GM18517 (cell line): ENCODE data around the gene PDE9A.

Source experiments
- ATAC-seq: cut with Tn5 transposase; IDR thresholded peaks from one replicate; pipeline ENCODE4 v1.9.1; 2021; ENCODE audit warnings: mild to moderate bottlenecking, moderate library complexity; ENCODE audit not compliant: unreplicated experiment

PDE9A gene

DNA sequence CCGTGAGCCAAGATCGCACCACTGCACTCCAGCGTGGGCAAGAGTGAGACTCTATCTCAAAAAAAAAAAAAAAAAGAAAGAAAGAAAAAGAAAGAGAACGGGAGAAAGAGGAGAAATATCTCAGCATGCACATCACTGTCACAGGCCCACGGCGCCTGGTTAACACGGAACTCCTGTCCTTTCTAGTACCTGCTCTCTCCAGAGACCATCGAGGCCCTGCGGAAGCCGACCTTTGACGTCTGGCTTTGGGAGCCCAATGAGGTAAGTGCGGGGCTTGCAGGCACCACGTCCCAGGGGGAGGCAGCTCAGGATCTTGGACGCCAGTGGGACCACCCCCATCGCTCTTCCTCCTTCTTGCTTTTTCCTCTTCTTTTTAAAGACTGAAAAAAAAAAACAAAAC is 100.4 kb downstream of the PDE9A start:
- no peak for ATAC-seq

DNA sequence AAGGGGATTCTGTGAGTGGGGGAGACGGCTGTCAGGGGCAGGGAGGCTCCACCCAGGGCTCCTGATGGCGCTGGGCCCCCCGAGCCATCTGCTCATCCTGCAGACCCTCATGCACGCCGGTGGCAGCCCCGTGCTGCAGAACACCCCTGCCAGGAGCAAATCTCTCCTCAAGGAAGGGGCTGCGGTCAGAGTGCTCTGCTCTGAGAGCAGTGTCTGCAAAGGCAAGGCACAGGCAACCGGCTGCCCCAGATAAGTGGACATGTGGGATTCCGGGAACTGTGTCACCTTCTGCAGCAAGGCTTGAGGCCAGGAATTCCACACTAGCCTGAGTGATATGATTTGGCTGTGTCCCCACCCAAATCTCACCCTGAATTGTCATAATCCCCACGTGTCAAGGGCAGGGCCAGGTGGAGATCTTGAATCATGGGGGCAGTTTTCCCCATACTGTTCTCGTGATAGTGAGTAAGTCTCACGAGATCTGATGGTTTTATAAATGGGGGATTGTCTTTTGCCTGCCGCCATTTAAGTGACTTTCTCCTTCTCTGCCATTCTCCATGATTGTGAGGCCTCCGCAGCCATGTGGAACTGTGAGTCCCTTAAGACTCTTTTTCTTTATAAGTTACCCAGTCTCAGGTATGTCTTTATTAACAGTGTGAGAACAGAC is 101.0 kb downstream of the PDE9A start:
- ATAC-seq = no peak

DNA sequence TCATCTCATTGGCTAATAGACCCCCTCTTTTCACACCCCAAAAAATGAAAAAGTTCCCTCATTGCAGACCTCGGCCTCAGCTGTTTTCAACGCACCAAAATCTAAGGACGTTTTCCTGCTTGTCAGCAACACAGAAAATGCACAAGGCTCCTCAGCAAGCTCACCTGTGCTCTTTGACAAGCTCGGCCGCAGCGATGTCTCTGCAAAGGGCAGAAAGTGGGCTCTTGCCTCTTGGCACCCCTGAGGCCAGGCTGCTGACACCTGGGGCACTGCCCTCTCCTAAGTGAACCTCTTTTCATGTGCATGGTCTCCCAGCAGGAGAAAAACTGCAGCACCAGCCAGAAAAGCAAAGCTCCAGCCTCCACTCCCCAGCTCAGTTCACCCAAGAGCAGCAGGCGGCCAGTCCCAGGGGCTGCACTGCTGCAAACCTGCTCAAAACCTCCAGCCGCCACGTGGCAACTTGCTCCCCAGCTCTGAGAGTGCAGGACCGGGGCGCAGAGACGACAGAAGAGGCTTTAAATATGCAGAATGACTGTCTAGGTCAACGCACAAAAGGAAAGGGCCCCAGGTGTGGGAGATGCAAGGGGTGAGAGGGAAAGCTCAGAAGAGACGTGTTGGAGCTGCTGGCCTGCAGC is 101.7 kb downstream of the PDE9A start:
- ATAC-seq = no peak

DNA sequence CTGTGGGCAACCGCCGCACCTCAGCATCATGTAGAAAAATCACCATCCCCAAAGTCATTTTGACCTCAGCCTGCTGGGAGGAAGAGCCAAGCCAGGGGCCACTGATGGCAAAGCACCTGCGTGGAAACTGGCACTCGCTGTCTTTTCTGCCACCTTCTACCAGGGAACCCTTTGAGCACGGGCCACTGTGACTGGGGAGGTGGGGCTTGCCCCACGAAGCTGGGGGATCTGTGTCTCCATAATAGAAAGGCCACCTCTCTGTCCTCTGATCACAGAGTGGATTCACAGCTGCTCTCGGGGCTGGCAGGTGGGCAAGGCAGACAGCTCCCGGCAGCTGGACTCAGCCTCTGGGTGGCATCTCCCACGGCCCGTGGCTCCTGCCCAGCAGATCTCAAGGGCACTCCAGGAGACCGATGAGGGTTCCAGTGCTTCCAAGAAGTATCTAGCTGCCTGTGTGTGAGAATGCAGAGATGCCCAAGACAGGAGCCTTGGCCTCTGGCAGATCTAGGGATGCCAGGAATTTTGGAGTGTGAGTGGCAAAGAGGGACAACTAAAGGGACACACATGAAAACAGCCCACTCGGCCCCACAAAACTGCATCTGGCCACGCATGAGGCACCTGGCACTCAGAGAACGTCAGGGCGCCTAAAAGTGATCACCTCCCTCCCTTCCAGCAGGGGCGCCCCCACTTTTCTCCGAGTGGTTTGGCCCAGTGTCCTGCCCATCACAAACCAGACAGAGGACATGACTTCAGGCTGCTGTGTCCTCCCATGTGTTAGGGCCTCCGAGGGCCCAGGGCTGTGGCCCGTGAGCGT is 102.6 kb downstream of the PDE9A start:
- no peak for ATAC-seq

DNA sequence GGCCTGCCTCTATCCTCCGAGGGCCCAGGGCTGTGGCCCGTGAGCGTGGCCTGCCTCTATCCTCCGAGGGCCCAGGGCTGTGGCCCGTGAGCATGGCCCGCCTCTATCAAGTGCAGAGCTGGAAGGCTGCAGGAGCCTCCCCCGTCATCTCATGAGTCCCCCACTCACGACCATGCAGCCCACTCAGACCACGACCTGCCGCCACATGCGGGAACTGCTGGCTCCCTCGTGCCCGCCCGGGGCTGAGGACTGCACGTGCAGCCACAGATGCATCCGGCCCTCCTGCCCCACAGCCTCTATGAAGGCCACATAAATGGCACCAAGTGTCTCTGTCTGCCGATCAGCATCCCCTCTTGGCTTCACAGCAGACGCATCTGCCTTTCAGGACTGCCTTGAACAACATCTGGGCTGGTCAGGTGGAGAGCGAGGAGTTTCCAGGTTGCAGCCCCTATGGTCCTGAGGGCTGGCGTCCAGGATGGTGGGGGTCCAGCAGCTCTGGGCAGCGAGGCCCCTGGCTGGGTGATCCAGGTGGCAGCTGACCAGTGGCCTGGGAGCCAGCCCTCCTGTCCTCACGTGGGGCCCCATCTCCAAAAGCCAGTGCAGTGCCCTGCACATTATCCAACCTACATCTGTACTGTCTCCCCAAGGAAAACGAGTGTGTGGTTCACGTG is 103.3 kb downstream of the PDE9A start:
- no peak for ATAC-seq

DNA sequence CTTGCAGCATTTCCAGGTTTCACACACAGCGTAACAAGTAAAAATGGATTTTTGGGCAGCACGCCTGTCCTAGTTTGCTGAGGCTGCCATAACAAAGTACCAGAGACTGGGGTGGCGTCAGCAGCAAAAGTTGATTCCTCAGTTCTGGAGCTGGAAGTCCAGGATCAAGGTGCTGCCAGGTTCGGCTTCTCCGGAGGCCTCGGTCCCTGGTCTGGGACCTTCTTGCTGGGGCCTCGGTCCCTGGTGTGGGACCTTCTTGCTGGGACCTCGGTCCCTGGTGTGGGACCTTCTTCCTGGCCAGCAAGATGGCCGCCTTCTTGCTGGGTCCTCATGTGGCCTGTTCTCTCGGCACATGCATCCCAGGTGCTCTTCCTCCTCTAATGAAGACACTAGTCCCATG is 104.0 kb downstream of the PDE9A start:
- no peak for ATAC-seq

DNA sequence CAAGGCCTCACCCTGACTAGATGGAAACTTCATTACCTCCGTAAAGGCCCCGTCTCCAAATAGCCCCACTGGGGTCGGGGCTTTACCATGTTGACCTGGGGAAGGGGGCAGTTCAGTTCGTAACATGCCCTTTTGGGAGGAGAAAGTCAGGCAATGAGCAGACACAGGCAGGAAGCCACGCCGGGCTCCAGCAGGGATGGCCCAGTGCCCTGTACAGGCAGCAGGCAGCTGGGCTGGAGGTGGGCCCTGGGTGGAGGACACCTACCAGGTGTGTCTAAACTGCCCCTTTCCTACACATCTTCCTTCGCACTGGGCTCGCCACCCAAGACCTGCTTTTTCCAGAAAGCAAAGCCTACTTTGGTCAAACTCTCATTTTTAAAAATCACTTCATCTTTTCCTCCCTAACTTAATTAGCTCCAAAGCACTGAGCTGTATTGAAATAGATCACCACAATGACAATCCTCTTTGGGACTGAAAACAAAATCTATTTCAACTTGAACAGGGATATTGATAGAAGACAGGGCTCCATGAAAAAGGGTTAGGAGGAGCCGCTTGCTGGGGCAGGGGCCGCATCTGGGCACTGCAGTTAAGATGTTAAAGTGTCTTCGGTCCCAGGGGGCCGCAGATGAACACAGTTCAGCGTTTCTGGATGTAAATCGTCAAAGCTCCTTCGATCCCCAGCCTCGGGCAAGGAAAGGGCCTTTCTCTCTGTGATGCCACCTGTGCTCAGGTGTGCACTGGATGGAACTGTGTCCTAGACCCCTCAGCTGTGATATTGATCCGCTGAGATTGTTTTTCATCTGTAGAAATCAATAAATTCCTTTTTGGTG is 104.6 kb downstream of the PDE9A start:
- ATAC-seq = no peak

DNA sequence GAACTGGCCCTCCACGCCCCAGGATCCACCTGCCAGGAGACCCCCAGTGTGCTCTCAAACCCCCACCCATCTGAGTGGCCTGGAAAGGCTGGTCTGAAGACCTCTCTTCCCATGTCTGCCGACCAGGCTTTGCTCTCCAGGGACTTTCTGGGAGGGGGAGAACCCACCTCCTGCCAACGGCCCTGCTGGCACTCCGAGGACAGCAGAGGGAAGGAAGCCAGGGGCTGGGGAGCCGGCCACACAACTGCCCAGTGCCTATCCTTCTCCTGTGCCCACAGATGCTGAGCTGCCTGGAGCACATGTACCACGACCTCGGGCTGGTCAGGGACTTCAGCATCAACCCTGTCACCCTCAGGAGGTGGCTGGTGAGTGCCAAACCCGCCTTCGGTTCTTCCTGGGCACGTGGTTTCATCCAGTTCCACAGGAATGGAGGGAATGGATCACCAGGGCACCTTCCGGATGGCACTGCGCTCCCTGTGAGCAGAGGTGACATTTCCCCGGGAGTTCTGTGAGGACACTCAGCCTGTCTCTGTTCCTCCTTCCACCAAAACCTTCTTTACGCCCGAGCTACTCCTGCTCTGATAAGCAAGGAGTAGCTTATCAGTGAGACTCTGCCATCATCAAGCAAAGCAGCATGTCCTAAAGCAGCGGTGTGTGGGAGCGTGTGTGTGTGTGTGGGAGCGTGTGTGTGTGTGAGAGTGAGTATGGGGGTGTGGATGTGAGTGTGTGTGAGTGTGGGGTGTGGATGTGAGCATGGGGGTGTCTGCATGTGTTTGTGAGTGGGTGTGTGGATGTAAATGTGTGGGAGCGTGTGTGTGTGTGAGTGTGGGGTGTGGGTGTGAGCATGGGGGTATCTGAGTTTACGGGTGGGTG is 105.5 kb downstream of the PDE9A start:
- no peak for ATAC-seq

DNA sequence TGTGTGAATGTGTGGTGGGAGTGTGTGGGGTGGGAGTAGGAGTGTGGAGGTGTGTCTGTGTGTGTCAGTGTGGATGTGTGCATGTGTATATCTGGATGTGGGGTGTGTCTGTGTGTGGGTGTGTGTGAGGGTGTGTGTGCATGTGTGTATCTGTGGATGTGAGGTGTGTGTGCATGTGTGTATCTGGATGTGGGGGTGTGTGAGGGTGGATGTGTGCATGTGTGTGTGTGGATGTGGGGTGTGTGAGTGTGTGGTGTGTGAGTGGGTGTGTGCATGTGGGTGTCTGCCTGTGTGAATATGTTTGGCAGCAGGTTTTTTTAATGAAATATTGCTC is 106.1 kb downstream of the PDE9A start:
- no peak for ATAC-seq

DNA sequence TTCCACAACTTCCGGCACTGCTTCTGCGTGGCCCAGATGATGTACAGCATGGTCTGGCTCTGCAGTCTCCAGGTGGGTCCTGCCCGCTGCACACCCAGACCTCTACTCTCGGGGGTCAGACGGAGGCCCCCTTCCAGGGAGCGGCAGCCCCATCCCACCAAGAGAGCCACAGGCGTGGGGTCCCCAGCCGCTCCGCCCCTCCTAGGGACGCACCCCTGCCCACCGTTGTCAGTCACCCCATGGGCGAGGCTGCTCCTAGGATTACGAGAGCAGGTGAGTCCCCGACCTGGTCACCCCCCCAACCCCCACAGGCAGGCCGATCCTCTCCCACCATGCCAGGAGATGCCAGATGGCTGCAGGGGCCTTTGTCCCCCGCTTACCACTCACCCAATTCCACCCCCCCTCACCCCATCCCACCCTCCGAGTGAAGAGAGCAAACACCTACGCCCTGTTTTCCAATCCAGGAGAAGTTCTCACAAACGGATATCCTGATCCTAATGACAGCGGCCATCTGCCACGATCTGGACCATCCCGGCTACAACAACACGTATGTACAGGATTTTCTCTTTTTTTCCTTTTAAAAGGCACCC is 107.0 kb downstream of the PDE9A start:
- ATAC-seq = no peak

DNA sequence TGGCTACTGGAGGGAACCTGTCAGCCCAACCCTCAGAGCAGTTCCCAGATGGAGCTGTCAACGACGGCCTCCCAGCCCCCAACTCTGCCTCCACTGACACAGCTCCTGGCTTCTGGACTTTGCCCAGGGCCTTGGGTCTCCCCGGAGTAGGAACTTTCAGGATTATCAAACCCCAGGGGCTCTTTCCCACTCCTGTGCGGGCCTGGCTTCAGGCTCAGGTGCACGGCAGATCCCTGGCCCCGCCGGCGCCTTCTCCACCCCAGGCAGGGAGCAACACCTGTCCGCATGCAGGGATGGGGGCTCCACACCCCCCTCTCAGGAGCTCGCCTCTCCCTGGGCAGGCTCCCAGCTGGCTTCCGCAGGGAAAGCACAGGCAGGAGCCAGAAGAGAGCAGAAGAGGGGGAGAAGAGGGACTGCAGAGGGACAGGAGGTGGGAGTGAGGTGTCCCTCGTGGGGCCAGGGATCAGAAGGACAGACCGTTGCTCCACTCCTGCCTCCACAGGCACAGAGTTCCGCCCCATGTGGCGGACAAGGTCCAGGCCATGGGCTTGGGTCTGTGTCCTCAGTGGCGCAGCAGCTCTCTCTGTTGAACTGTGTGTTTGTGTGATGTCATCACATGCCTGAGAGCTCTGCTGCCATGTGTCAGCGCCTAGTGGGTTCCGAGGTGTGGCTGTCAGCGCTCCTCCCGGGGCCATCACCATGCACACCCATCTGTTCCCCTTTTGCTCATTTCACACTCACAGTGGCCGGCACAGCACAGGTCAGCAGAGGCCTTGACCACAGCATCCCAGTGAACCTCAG is 107.7 kb downstream of the PDE9A start:
- no peak for ATAC-seq

DNA sequence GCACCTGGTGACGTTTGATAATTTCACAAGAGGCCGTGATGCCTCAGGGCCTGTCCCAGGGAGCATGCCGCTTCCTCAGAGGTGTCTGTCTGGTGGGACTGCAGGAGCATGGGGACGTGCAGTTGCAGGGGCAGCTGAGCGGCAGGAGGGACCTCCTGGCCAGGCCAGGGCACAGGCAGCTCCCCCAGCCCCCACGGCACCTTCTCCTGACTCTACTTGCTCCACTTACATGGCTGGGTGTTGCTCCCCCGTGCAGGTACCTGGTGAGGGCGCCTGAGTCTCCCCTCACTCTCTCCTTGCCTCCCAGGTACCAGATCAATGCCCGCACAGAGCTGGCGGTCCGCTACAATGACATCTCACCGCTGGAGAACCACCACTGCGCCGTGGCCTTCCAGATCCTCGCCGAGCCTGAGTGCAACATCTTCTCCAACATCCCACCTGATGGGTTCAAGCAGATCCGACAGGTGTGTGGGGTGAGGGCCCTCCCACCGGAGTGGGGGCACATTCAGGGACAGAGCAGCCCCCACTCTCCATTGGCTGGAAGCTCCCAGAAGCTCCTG is 108.4 kb downstream of the PDE9A start:
- no peak for ATAC-seq

DNA sequence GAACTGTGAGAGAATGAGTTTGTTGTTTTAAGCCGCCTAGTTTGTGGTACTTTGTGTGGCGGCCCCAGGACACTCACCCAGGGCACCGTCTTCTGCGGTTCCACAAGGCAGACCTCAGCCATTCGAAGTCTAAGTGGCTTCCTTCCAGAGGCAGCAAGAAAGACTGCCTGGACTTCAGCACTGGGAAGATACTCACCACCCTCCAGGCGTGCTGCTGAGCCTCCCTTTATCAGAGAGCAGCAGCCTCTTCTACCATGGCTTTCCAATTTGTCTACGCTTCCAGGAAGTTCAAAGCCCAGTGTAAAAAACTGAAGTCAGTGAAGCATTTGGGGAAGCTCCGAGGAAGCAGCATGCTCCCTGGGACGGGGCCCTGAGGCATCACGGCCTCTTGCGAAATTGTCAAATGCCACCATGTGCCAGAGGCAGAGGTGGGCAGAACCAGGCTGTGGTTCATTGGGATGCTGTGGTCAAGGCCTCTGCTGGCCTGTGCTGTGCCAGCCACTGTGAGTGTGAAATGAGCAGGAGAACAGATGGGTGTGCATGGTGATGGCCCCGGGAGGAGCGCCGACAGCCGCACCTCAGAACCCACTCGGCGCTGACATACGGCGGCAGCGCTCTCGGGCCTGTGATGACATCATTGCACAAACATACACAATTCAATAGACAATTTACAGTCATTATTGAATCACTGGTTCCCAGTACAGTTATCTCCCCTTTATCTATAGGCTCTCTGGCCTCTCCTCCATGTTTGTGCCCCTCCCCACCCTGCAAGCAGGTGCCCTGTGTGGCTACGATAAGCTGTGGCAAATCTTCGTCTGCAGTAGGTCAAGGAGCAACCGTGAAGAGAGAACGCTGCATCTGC is 110.4 kb downstream of the PDE9A start:
- no peak for ATAC-seq

DNA sequence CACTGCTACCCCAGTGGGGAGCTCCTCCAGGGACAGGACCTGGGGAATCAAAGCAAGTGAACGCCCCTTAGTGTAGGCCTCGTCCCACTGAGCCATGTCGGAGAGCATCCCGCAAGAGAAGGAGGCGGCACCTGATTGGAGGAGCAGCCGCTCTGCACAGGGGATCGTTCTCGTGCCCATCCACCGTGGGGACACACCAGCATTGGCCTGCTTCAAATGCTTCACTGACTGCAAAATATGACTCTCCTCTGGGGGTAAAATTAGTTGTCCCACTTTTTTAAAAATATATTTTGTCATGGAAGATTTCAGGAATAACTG is 111.0 kb downstream of the PDE9A start:
- ATAC-seq = no peak

DNA sequence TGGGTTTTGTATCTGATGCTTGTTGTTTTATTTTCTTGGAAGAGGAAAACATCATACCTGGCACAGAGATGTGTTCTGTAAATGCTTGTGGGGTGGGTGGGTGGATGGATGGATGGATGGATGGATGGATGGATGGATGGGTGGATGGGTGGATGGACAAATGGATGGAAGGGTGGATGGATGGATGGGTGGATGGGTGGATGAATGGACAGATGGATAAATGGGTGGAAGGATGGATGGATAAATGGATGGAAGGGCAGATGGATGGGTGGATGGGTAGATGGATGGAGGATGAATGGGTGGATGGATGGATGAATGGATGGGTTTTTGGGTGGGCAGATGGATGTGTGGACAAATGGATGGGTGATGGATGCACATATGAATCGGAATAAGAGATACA is 111.5 kb downstream of the PDE9A start:
- no peak for ATAC-seq

DNA sequence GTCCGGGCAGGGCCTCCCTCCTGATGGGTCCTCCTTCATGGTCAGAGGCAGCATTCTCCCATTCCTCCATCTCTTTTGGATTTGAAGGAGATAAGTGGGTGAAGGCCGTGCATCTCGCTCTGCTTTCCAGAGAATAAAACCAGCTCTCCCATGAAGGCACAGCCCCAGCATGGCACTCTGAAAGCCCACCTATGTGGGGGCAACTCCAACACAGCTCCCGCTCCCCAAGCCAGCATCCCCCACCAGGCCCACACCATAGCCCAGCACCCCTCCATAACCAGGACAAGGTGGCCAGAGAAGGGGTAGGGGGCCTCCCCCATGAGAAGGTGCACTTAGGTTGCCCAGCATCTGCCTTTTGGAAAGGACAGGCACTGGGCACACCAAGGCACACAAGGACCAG is 112.2 kb downstream of the PDE9A start:
- ATAC-seq = no peak

DNA sequence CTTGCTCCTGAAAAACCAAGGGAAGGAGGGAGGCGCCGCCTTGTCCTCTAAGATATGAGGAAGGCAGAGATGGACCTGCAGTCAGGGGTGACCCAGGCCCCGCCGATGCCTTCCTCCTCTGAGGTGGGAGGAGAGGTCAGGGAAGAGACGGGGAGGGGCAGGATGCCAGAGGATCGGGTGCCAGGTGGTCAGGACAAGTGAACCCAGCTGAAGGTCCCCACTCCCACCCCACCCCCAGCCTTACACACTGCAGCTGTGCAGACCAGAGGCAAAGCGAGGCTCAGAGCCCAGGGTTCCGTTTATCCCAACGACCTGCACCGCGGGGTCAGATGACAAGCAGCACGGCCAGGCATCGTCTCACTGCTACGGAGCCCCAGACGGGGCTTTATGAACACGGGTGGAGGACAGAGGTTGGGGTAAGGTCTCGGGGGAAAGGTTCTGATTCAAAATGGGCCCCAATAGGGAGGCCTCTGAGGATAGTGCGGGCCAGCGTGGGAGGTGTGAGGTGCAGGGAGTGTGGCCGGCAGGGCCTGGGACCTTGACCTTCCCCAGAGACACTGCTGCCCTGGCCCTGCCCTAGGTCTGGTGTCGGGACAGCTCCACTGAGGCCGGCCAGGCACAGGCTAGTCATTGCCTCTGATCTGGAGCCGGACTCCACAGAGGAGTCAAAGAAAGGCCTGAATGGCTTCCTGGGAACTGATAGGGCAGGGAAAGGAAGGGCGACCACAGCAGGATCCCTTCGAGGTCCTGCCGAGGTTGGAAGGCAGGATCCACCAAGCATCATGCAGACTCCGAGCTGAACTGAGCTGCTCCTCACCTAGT is 113.5 kb downstream of the PDE9A start:
- no peak for ATAC-seq
